HepG2 (cell line): ENCODE data around the gene CAMK1. TPM values are rescaled to one million over a fixed set of nuclear protein-coding genes. Genes with fewer than 3 reads are reported as not detected.

Experiments used
- DMTF1 ChIP-seq: sonication (generic); formaldehyde crosslinking; IDR thresholded peaks from 2 replicates; pipeline ENCODE4 v1.4.0; 2020; ENCODE audit warnings: mild to moderate bottlenecking, missing genetic modification reagents
- ELK4 ChIP-seq: sonication (generic); formaldehyde crosslinking; IDR thresholded peaks from 2 replicates; pipeline ENCODE4 v1.9.0; 2021; ENCODE audit warnings: missing genetic modification reagents, borderline replicate concordance
- MTF2 ChIP-seq: sonication (generic); formaldehyde crosslinking; IDR thresholded peaks from 2 replicates; pipeline ENCODE4 v1.5.0; 2020; ENCODE audit warnings: missing genetic modification reagents, borderline replicate concordance
- NR1H2 ChIP-seq: sonication (generic); formaldehyde crosslinking; IDR thresholded peaks from 2 replicates; pipeline ENCODE4 v1.8.1; 2022; ENCODE audit warnings: low read depth, missing genetic modification reagents, borderline replicate concordance
- PAX8 ChIP-seq: sonication (generic); formaldehyde crosslinking; IDR thresholded peaks from 2 replicates; pipeline ENCODE4 v1.8.0; 2022; ENCODE audit warnings: mild to moderate bottlenecking, missing genetic modification reagents, borderline replicate concordance
- RERE ChIP-seq: IDR thresholded peaks from 2 replicates; pipeline ENCODE4 v1.6.1; 2016; ENCODE audit warnings: low read depth, missing genetic modification reagents, missing compliant biosample characterization
- ZNF530 ChIP-seq: sonication (generic); formaldehyde crosslinking; IDR thresholded peaks from 2 replicates; pipeline ENCODE4 v1.5.0; 2020; ENCODE audit warnings: low read depth, mild to moderate bottlenecking, missing genetic modification reagents
- ZNF749 ChIP-seq: sonication (generic); formaldehyde crosslinking; IDR thresholded peaks from 2 replicates; pipeline ENCODE4 v1.8.0; 2022; ENCODE audit warnings: mild to moderate bottlenecking, missing genetic modification reagents, moderate library complexity, borderline replicate concordance
- ZSCAN9 ChIP-seq: IDR thresholded peaks from 2 replicates; pipeline ENCODE4 v1.6.1; 2016; ENCODE audit warnings: borderline replicate concordance
- polyA plus RNA-seq, 8 experiments: library from polyadenylated mRNA; depleted of rRNA in 3 of 8; stranded (reverse) in 7 of 8; unstranded in 1 of 8; fragments of >200 nt; fragmentation: Illumina TruSeq in 4 of 8; extraction: Trizol in 4 of 8; gene quantifications; 2 replicates each; pipeline versions ENCODE4 v1.2.1 to v1.2.3, GENCODE V29; 2011 to 2016; ENCODE audit warnings: low read depth in 4 of 8, missing spikeins in 1 of 8, mixed read lengths in 1 of 8; ENCODE audit not compliant: insufficient read depth in 1 of 8
- total RNA-seq, 5 experiments: library from RNA; depleted of rRNA; stranded (reverse); fragments of >200 nt; fragmentation: Illumina TruSeq; extraction: Trizol; gene quantifications; 2 replicates each; pipeline ENCODE4 v1.2.3, GENCODE V29; 2016; ENCODE audit warnings: low read depth in 1 of 5
- TF ChIP-seq, protein P1 (sequence below): sonication (generic); formaldehyde crosslinking; IDR thresholded peaks from 2 replicates; pipeline ENCODE4 v1.5.0; 2020; ENCODE audit warnings: mild to moderate bottlenecking, missing genetic modification reagents
- TF ChIP-seq, protein P2 (sequence below): sonication (generic); formaldehyde crosslinking; IDR thresholded peaks from 2 replicates; pipeline ENCODE4 v1.9.0; 2021; ENCODE audit warnings: missing genetic modification reagents, mild to moderate bottlenecking, borderline replicate concordance
- TF ChIP-seq, protein P3 (sequence below): sonication (generic); formaldehyde crosslinking; IDR thresholded peaks from 2 replicates; pipeline ENCODE4 v1.5.0; 2020; ENCODE audit warnings: mild to moderate bottlenecking, missing genetic modification reagents, moderate library complexity

CAMK1 gene
- total and polyA plus RNA-seq, 2 of the 13 experiments (the other 11 are each of a cell fraction or from before 2014, with no cell fraction given) = 26.4 to 53.3 TPM

- TF ChIP-seq, protein P1, sequence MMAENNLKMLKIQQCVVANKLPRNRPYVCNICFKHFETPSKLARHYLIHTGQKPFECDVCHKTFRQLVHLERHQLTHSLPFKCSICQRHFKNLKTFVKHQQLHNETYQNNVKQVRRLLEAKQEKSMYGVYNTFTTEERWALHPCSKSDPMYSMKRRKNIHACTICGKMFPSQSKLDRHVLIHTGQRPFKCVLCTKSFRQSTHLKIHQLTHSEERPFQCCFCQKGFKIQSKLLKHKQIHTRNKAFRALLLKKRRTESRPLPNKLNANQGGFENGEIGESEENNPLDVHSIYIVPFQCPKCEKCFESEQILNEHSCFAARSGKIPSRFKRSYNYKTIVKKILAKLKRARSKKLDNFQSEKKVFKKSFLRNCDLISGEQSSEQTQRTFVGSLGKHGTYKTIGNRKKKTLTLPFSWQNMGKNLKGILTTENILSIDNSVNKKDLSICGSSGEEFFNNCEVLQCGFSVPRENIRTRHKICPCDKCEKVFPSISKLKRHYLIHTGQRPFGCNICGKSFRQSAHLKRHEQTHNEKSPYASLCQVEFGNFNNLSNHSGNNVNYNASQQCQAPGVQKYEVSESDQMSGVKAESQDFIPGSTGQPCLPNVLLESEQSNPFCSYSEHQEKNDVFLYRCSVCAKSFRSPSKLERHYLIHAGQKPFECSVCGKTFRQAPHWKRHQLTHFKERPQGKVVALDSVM = no peak
- no peak for TF ChIP-seq PAX8 (CRISPR knock-in tag)
- TF ChIP-seq ZSCAN9 (CRISPR knock-in tag) = no peak; the same call in 1 of the 2 replicates
- TF ChIP-seq, protein P2, sequence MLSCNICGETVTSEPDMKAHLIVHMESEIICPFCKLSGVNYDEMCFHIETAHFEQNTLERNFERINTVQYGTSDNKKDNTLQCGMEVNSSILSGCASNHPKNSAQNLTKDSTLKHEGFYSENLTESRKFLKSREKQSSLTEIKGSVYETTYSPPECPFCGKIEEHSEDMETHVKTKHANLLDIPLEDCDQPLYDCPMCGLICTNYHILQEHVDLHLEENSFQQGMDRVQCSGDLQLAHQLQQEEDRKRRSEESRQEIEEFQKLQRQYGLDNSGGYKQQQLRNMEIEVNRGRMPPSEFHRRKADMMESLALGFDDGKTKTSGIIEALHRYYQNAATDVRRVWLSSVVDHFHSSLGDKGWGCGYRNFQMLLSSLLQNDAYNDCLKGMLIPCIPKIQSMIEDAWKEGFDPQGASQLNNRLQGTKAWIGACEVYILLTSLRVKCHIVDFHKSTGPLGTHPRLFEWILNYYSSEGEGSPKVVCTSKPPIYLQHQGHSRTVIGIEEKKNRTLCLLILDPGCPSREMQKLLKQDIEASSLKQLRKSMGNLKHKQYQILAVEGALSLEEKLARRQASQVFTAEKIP = no peak
- TF ChIP-seq RERE (CRISPR knock-in tag) = no peak
- no peak for TF ChIP-seq NR1H2 (CRISPR knock-in tag)
- no peak for TF ChIP-seq ZNF749
- TF ChIP-seq DMTF1 (CRISPR knock-in tag) = no peak
- peak; percentile 97; the same call in 1 of the 2 replicates for TF ChIP-seq ELK4 (CRISPR knock-in tag)
- TF ChIP-seq MTF2 (CRISPR knock-in tag) = no peak; the same call in 1 of the 2 replicates
- TF ChIP-seq, protein P3, sequence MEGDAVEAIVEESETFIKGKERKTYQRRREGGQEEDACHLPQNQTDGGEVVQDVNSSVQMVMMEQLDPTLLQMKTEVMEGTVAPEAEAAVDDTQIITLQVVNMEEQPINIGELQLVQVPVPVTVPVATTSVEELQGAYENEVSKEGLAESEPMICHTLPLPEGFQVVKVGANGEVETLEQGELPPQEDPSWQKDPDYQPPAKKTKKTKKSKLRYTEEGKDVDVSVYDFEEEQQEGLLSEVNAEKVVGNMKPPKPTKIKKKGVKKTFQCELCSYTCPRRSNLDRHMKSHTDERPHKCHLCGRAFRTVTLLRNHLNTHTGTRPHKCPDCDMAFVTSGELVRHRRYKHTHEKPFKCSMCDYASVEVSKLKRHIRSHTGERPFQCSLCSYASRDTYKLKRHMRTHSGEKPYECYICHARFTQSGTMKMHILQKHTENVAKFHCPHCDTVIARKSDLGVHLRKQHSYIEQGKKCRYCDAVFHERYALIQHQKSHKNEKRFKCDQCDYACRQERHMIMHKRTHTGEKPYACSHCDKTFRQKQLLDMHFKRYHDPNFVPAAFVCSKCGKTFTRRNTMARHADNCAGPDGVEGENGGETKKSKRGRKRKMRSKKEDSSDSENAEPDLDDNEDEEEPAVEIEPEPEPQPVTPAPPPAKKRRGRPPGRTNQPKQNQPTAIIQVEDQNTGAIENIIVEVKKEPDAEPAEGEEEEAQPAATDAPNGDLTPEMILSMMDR (CRISPR knock-in tag) = no peak
- no peak for TF ChIP-seq ZNF530 (CRISPR knock-in tag)
Observed at GRCh38 chr3:9792405-9793160, 22.8 kb upstream of the CAMK1 start, which contains the start of the genes ARPC4 and TADA3 (continued).
